Measurements from ENCODE around the gene RASSF7. TPM values are rescaled to one million over a fixed set of nuclear protein-coding genes. Genes with fewer than 3 reads are reported as not detected.

Gene RASSF7
- polyA plus RNA-seq, 4 donors = 36.8 to 71.6 (median 58.8) TPM

DNA sequence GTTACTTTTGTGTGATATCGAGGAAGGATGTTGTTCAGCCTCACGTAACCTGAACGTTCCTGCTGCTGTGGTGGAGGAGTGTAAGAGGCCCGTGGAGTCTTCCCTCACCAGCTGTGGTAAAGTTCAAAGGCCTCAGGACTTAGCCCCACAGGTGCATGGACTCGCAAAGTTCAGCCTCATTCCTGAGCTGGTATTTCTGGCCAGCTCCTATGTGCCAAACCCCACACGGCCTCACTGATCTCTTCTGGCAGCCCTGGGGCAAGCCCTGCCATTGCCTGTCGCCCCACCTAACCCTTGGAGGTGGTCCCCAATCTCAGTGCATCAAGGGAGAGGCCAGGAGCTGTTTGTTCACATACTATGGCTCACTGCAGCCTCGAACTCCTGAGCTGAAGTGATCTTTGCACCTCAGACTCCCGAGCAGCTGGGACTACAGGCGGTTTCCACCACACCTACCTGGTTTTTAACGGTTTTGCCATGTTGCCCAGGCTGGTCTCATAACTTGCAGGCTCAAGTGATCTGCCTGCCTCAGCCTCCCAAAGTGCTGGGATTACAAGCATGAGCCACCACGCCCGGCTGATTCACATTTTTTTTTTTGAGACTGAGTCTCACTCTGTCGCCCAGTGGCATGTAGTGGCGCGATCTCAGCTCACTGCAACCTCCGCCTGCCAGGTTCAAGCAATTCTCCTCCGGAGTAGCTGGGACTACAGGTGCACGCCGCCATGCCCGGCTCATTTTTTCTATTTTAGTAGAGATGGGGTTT is 17.7 kb downstream of the RASSF7 start:
- no peak for DNase-seq (ENCODE audit: low read depth in 4 of 4, low spot score in 2 of 4)

DNA sequence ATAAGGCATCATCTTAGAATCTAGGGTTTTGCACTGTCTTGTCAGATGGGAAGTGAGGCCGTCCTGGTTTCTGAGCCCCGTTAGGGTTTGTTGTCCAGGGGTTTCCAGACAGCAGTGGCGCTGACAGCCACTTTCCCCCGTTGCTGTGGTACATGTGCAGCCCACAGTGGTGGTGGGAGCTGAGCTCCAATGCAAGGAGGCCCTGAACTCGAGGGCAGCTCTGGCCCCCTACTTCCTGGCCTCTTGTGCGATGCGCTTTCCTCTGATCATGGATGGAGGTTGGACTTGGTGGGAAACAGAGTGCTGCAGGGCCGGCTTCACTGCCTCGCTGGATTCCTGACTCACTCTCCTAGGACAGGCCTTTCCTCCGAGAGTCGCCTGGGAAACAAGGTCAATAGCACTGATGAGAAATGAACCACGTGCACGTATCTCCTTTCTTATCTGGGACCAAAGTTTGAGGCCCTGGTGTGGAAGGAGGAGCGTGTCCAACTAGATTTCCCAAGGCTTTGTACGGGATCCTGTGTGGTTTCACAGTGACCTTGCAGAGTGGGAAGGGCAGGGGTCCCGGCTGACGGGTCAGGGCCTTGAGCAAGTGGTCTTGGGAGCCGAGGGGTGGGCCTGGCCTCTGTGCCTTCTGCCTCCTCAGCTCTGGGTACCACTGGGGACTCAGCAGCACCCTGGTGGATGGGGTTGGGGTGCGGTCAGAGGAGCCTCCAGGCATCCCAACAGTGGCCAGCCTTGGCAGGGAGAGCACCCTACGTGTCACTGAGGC is 19.2 kb downstream of the RASSF7 start:
- no peak for DNase-seq (ENCODE audit: low read depth in 4 of 4, low spot score in 2 of 4)

DNA sequence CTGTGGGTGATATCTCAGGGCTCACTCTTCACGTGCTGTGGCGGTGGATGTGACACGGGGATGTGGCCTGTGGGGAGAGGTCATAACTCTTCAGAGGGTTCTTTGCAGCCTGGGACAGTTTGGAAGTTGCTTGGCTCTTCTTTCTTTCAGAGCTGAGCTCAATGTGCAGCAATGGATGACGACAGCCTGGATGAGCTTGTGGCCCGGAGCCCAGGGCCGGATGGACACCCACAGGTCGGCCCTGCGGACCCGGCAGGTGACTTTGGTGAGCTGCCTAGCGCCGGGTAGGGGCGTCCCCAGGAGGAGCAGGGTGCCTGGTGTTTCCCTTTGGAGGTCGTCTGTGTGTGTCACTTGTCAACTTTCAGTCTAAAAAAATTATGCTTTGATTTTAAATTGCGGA is 20.6 kb downstream of the RASSF7 start:
- no peak for DNase-seq (ENCODE audit: low read depth in 4 of 4, low spot score in 2 of 4)

- no peak for DNase-seq (ENCODE audit: low read depth in 4 of 4, low spot score in 2 of 4)
Observed at GRCh38 chr11:581752-582151, 21.0 kb downstream of the RASSF7 start.

GRCh38 chr11:584287-584686 is 23.5 kb downstream of the RASSF7 start:
- no peak for DNase-seq (ENCODE audit: low read depth in 4 of 4, low spot score in 2 of 4)

DNA sequence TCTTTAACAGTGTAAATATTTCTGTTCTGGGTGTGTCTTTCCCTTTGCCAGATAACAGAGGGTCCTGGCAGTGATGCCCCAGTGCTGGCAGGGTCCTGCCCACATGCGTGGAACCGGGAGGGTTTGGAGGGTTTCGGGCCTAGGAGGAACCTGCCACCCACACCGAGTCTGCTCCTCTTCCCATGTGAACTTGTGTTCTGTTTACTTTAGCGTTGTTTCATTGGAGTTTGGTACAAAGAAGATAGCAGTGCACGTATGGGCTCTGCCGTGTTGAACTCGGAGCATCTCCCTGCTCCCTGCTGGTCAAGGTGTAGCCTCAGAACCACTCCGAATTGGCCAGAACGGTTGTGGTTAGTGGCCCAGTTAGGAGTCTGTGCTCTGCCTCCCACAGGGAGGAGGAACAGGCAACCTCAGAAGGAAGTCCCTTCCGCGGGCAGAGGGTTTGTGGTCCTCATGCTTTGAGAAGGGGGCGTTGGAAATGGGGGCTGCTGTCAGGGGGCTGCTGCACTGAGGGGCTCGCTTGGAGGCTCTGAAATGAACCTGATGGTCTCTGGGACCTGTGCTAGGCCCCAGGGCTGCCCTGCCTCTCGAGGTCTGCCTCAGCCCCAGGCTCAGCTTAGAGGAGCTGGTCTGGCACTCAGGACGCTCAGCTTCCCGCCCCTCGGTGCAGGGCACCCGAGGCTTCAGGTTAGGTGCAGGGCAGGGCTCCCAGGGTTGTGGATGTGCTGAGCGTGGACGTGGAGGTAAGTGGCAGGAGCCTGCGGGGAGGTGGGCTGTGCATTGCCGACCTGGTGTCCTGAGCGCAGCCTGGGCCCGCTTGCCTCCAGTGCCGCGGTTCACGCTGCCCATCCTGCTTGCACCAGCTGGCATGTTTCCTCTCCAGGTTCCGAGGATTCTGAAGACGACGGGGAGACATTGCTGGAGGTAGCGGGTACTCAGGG is 25.9 kb downstream of the RASSF7 start:
- DNase-seq (ENCODE audit: low read depth in 4 of 4, low spot score in 2 of 4) = no peak

- no peak for DNase-seq (ENCODE audit: low read depth in 4 of 4, low spot score in 2 of 4)
Observed at GRCh38 chr11:587546-587945, 26.8 kb downstream of the RASSF7 start.

DNA sequence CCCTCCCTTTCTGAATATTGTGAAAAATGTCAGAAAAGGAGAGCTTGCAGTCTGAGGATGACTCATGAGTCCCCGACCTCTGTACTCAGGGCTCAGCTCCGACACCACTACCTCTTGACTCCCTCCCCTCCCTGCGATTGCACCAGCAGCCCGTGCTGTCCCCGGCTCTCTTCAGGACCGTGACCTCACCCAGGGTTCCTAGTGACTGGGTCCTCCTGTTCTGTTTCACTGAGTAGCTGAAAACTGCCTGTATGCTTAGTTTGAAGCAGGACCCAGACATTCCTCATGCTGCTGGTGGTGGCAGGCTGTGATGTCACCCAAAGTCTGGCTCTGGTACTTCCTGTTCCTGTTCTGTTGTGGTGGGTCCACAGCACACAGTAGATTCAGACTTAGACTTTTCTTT is 27.2 kb downstream of the RASSF7 start:
- DNase-seq (ENCODE audit: low read depth in 4 of 4, low spot score in 2 of 4) = no peak

DNA sequence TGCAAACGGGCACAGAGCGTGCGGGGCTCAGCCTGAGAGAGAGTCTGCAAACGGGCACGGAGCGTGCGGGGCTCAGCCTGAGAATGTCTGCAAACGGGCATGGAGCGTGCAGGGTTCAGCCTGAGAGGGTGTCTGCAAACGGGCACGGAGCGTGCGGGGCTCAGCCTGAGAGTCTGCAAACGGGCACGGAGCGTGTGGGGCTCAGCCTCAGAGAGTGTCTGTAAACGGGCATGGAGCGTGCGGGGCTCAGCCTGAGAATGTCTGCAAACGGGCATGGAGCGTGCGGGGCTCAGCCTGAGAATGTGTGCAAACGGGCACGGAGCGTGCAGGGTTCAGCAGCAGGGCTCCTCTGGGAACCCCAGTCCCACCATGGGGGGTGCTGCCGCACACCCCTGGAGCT is 29.0 kb downstream of the RASSF7 start:
- DNase-seq (ENCODE audit: low read depth in 4 of 4, low spot score in 2 of 4) = no peak

GRCh38 chr11:590997-591396 is 30.2 kb downstream of the RASSF7 start:
- DNase-seq (ENCODE audit: low read depth in 4 of 4, low spot score in 2 of 4) = no peak

GRCh38 chr11:592501-592900 is 31.7 kb downstream of the RASSF7 start:
- no peak for DNase-seq (ENCODE audit: low read depth in 4 of 4, low spot score in 2 of 4)

DNA sequence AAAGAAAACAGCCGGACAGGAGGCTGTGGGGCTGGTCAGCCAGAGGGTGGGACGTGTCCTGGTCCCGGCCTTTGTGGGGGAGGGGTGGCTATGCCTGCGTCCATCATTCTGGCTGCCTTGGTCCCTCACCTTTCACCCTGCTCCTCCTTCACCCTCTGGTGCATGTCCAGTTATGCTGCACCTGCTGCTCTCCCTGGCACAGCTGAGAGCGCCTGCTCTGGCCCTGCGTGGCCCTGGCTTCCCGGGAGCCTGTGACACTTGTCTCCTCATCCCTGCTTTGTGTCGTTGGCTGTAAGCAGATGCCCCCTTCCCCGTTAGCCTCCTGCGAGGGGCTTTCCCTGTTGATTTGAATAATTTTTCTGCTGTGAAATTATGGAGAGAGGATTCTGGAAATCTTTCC is 32.1 kb downstream of the RASSF7 start:
- DNase-seq (ENCODE audit: low read depth in 4 of 4, low spot score in 2 of 4) = no peak

DNA sequence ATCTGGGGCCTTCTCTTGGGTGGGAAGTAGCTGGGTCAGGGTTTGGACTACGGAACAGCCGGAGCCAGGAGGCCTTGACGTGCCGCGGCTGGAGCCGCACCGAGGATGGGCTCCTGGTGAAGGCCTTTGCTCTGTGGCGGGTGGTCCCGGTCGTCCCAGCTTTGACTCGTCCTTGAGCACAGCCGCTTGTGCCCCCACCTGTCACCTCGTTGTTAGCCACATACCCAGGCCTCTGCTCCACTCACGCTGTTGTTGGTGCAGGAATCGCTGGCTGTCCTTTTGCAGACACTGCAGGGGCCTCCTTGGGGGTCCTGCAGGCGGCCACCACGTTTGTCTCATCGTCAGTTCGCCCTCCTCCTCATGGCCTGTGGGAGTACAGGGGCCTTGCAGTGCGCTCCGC is 32.6 kb downstream of the RASSF7 start:
- no peak for DNase-seq (ENCODE audit: low read depth in 4 of 4, low spot score in 2 of 4)

DNA sequence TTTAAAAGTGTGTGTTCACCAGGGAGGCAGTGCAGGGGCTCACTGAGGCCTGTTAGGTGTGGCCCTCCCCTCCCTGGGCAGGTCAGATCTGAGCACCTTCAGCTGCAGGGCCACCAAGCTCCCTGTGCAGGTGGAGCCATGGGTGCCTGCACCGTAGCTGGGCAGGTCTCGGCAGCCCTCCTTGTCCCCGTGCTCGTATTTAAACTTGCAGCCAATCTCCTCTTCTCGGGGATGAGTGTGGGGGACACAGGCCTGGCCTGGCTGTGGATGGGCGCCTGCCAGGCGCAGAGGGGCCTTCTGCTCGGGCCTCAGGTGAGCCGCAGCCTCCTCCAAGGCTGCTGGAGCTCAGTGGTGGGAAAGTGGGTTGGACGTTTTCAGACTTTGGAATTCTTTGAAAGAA is 34.6 kb downstream of the RASSF7 start:
- DNase-seq (ENCODE audit: low read depth in 4 of 4, low spot score in 2 of 4) = no peak

DNA sequence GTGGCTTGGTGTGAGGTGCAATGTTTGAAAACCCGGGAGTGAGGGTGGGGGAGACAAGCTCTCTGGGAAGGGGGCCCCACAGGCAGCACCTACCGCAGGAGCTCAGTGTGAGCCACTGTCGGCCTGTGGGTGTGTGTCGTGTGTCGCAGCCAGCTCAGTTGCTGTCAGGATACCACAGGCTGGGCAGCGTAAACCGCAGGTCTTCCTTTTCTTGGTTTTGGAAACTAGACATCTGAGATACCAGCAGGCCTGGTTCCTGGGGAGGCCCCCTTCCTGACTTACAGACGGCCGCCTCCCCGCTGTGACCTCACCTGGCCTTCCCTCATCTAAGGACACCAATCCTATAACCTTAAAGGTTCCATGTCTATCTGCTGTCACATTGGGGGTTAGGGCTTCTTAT is 35.6 kb downstream of the RASSF7 start:
- no peak for DNase-seq (ENCODE audit: low read depth in 4 of 4, low spot score in 2 of 4)

DNA sequence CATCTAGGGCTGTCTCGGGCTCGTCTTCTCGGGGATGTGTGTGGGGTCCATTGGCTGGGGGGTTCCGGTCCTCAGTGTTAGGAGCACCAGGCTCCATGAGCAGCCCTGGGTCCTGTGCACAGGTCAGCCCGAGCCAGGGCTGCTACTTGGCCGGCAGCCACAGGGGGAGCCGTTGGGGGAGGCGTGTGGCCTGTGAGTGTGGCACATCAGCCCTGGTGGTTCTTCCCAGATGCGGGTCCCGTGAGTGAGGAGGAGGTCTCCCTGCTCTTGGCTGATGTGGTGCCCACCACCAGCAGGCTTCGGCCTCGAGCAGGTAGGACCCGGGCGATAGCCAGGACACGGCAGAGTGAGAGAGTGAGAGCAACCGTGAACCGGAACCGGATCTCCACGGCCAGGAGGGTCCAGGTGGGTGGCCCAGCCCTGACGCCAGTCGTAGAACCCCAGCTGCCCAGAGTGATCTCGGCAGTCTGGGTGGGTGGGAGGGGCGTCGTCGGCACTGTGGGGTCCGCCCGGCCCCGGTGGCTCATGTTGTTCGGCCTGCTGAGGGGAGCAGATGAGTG is 36.5 kb downstream of the RASSF7 start:
- DNase-seq (ENCODE audit: low read depth in 4 of 4, low spot score in 2 of 4) = no peak

DNA sequence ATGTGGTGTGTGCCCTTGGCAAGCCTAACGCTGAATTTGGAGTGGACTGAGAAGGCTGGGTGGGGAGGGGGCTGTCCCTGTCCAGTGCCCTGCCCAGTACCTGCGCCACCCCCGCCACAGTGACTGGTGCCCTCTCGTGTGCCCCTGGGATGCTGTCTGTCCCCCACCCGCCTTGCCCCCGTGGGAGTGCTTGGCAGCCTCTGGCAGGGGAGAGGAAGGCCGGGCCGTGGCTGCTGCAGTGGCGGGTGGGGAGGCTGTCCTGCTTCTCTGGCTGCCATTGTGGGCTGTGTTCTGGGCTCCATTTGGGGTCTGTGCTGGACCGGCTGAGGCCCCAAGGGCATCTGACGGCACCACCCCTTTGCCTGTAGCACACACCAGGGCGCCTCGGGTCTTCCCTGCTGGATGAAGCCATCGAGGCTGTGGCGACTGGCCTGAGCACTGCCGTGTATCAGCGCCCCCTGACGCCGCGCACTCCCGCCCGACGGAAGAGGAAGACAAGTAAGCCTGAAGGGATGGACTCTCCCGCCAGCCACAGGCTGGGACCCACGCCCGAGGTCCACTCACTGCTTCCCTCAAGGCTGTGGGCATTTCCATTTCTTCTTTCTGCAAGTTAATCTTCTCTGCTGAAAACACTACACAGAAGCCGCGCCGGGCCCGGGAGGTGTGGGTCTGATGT is 37.4 kb downstream of the RASSF7 start:
- DNase-seq (ENCODE audit: low read depth in 4 of 4, low spot score in 2 of 4) = no peak

DNA sequence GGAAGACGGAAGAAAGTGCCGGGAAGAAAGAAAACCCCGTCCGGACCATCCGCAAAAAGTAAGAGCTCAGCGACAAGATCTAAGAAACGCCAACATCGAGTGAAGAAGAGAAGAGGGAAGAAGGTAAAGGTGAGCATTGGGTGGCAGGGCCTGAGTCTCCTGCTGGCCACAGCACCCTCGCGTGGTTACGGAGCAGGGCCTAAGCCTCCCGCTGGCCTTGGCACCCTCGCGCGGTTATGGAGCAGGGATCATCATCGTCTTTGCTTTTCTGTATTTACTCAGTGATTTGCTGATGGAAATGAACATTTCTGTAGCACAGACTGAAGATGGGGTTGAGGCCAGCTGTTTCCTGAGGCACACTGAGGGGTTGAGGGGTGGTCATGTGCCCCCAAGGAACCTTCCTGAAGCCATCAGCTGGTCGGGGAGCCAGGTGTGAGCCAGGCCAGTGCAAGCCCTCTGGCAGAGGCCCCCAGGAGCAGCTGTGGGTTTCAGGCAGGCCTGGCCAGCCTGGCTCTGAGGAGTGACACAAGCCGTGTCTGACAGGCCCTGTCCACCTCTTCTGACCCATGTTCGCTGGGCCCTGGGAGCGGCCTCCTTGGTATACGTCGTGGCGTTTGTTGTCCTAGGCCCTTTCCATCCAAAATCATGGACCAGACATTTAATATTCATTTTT is 40.9 kb downstream of the RASSF7 start:
- no peak for DNase-seq (ENCODE audit: low read depth in 4 of 4, low spot score in 2 of 4)

DNA sequence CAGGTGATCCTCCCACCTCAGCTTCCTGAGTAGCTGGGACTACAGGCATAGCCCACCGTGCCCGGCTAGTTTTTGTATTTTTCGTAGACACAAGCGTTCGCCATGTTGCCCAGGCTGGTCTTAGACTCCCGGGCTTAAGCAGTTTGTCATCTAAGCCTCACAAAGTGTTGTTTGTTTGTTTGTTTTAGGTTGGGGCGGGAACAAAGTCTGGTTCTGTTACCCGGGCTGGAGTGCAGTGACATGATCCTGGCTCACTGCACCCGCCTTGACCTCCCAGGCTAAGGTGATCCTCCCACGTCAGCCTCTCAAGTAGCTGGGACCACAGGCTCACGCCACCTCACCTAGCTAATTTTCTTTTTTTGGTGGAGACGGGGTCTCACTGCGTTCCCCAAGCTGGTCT is 42.4 kb downstream of the RASSF7 start:
- no peak for DNase-seq (ENCODE audit: low read depth in 4 of 4, low spot score in 2 of 4)

All from left renal cortex interstitium (tissue), 4 donors.